Right atrium auricular region (tissue), 2 donors: ENCODE data around the gene HNRNPA1. TPM values are rescaled to one million over a fixed set of nuclear protein-coding genes. Genes with fewer than 3 reads are reported as not detected.

ENCODE experiments used
- DNase-seq: peaks from one replicate; pipeline ENCODE4 v3.0.0-alpha.2; 2019; ENCODE audit warnings: low spot score
- H3K27ac ChIP-seq, 2 donors: fragments of 200-600 bp; sonication (generic); 1 replicate in 1 of 2; 2 replicates in 1 of 2; pipeline ENCODE4 v1.5.1; 2016 to 2019
- H3K27me3 ChIP-seq, 2 donors: fragments of 200-600 bp; sonication (generic); one replicate each; pipeline versions ENCODE4 v1.5.1 to v1.6.0; 2017 to 2019
- H3K36me3 ChIP-seq: fragments of 200-600 bp; sonication (generic); one replicate; pipeline ENCODE4 v1.5.1; 2016
- H3K4me1 ChIP-seq, 2 donors: fragments of 200-600 bp; sonication (generic); one replicate each; pipeline versions ENCODE4 v1.5.1 to v1.6.0; 2017 to 2019
- H3K4me3 ChIP-seq, 2 donors: fragments of 200-600 bp; sonication (generic); 1 replicate in 1 of 2; 2 replicates in 1 of 2; pipeline ENCODE4 v1.5.1; 2017 to 2019; ENCODE audit warnings: mild to moderate bottlenecking in 1 of 2, moderate library complexity in 1 of 2
- H3K9me3 ChIP-seq, 2 donors: fragments of 200-600 bp; sonication (generic); one replicate each; pipeline ENCODE4 v1.5.1; 2019
- total RNA-seq, 2 donors: library from RNA; depleted of rRNA; stranded (reverse); fragments of >200 nt; gene quantifications; one replicate each; pipeline ENCODE4 v1.1.0, GENCODE V29; 2016
- TF ChIP-seq, protein P1 (sequence below), 2 donors: fragments of 200-600 bp; sonication (generic); IDR thresholded peaks; one replicate each; pipeline ENCODE4 v1.5.1; 2019; ENCODE audit warnings: antibody characterized with exemption in 2 of 2

Gene HNRNPA1
- total RNA-seq, 2 donors from 2014 or later = 237 to 404 TPM

DNA sequence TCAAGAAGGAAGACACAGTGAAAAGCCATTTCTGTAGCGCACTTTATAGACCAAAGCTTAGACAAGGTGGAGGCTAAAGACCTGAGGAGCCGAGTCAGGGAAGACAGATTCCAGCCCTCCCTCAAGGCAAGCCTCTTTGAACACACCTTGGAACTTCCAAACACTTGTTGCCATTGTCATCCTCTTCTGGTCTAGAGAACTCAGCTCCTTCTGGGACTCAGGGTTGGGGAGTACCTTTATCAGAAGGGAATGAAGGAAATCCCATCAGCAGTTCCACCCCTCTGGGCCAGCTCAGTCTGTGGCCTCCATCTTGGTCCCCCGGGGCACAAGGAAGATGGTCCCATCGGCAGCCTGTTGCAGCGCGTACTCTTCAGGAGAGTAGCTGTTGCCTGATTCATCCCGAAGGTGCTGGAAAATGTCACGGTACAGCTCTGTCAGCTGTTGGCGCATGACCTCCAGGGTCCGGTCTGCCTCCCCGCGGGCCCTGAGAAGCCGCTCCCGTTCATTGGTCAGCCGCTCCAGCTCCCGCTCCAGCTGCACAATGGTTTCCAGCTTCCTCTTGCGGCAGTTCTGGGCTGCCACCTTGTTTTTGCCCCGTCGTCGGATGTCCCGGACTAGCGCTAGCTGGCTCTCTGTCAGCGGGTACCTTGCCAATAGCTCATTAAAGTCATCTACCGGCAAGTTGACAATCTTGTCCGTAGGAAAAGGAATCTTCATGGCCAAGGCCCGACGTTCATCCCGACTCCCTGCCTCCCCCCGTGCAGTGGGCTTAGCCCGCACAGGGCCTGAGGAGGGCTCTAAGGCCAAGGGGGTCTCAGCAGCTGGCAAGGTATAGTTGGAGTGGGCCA, 11.8 kb downstream of the HNRNPA1 start:
- H3K27me3 ChIP-seq = no peaks in the 10 kb centered on the region
- no peak overlapping the region for H3K27ac ChIP-seq
- DNase-seq = no peak
- no peak overlapping the region for H3K4me3 ChIP-seq
- TF ChIP-seq, protein P1, sequence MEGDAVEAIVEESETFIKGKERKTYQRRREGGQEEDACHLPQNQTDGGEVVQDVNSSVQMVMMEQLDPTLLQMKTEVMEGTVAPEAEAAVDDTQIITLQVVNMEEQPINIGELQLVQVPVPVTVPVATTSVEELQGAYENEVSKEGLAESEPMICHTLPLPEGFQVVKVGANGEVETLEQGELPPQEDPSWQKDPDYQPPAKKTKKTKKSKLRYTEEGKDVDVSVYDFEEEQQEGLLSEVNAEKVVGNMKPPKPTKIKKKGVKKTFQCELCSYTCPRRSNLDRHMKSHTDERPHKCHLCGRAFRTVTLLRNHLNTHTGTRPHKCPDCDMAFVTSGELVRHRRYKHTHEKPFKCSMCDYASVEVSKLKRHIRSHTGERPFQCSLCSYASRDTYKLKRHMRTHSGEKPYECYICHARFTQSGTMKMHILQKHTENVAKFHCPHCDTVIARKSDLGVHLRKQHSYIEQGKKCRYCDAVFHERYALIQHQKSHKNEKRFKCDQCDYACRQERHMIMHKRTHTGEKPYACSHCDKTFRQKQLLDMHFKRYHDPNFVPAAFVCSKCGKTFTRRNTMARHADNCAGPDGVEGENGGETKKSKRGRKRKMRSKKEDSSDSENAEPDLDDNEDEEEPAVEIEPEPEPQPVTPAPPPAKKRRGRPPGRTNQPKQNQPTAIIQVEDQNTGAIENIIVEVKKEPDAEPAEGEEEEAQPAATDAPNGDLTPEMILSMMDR (IDR thresholded peaks at IDR 0.05) = no peak
- no peaks in the 10 kb centered on the region for H3K9me3 ChIP-seq
- peaks cover 0 to under 1% of the 10 kb centered on the region in 2 donors for H3K4me1 ChIP-seq
- H3K36me3 ChIP-seq = peaks cover 15% of the 10 kb centered on the region

DNA sequence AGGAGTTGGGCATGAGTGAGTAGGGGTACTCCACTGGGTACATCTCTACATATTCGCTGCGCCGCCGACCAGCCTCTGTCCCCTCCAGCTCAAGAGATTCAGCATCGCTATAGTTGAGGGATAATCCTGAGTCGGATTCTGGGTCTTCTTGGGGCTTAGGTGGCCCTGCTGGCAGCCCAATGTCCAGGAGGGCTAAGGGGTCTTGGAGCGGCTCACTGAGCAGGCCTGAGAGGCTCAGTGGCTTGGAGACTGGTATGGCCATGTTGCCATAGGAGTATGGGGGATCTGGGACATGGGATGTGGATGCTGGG, 12.4 kb downstream of the HNRNPA1 start:
- H3K27ac ChIP-seq = no peak overlapping the region
- peaks cover 9% of the 10 kb centered on the region for H3K36me3 ChIP-seq
- no peak for DNase-seq
- no peaks in the 10 kb centered on the region for H3K9me3 ChIP-seq
- H3K4me3 ChIP-seq = no peak overlapping the region
- TF ChIP-seq, protein P1 (IDR thresholded peaks at IDR 0.05) = no peak
- no peaks in the 10 kb centered on the region for H3K27me3 ChIP-seq
- H3K4me1 ChIP-seq = no peaks in the 10 kb centered on the region

DNA sequence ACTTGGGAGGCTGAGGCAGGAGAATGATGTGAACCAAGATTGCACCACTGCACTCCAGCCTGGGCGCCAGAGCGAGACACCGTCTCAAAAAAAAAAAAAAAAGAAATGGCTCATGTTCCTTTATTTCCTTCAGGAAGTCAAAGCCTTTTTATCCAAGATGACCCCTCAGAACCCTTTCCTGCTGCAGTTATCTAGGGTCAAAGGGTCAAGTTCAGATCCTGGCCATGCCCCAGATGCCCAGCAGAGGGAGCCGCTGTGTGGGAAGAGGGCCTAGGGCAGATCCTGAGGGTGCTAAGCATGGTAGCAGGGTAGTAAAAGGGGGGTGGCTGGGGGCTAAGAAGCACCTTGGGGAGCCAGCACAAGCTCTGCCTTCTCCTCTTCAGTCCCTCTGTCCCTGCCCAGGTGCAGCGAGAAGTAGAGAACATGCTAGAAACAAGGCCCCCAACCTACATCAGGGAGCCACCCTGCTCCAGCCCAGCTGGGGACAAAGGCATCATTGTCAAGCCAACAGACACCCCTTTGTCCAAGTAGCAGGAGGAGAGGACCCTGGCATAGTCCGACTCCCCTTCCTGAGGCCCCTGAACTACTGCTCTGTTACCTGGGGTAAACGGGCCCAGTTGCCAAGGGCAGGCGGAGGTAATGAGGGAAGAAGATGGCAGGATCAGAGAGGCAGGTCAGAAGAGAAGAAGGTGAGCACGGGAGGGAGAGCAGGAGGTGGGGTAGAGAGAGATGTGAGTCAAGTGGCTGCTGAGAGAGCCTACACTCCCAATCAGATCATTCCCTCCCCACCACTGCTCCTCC, 13.8 kb downstream of the HNRNPA1 start:
- no peak overlapping the region for H3K27ac ChIP-seq
- H3K4me1 ChIP-seq = no peaks in the 10 kb centered on the region
- DNase-seq = no peak
- TF ChIP-seq, protein P1 (IDR thresholded peaks at IDR 0.05) = peak; percentile 48 to 67
- no peaks in the 10 kb centered on the region for H3K9me3 ChIP-seq
- no peaks in the 10 kb centered on the region for H3K27me3 ChIP-seq
- H3K4me3 ChIP-seq = no peak overlapping the region
- no peaks in the 10 kb centered on the region for H3K36me3 ChIP-seq

DNA sequence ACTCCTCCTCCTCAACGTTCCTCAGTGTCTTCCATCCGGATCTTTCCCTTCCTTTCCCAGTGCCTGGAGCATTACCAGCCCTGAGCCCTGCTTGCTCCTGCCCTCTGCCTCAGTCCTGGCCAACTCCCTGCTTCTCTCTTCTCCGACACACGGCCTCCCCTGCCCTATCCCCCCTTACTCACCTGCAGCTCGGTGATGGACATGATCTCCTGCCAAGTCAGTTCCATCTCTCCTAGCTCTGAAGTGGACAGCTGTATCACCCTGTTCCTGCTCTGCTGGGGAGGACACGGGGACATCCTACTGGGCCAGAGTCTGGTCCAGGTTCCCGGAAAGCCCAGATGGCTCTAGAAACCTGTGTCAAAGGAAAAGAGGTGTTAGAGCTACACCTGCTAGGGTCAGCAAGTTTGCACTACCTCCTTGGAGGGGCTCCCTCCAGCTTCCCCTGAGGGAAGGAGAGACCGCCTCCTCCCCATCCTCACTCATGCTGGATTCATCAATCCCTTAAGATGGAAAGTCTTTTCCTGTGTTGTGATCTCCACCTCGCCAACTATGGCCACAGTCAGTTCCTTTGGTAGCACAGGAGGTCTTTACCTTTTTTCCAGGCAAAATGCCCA, 14.5 kb downstream of the HNRNPA1 start:
- TF ChIP-seq, protein P1 (IDR thresholded peaks at IDR 0.05) = no peak
- Histone ChIP-seq H3K4me3 (no peak overlapping the region), H3K4me1 (no peaks in the 10 kb centered on the region), H3K36me3 (no peaks in the 10 kb centered on the region), H3K9me3 (no peaks in the 10 kb centered on the region), H3K27ac (no peak overlapping the region), H3K27me3 (no peaks in the 10 kb centered on the region)
- DNase-seq = no peak

DNA sequence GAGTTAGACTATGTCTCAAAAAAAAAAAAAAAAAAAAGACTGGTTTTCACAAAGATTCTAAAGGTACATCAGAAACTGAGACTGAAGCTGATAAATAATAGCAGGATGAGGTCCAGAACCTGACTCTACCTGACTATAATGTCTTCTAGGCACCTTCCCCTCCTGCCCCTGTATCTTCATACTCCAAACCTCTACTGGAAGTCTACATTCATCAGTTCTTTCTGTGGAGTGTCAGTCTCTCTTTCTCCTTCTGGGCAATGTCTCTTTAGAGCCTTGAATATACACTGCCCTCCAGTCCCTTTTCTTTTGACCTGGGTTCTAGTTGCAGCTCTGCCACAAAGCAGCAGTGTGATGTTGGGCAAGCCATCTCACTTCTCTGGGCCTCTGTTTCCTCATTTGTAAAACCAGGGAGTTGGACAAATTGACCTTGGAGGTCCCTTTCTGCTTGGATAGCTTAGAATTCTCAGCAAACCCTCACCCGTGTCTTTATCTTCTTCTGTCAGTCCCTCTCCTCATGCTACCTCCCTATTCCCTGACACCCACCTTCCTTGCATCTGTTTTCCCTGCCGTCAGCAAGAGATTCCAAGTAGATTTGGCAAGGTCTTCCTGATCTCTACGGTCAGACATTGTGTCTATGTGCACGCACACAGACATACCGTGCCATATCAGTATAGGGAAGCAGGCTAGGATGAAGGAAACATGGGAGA, 16.0 kb downstream of the HNRNPA1 start:
- Histone ChIP-seq H3K27me3 (no peaks in the 10 kb centered on the region), H3K4me3 (no peak overlapping the region)
- TF ChIP-seq, protein P1 (IDR thresholded peaks at IDR 0.05) = no peak

More for the DNA sequence above, 16.0 kb downstream of the HNRNPA1 start:
- peaks cover 0 to 11% of the 10 kb centered on the region in 2 donors for H3K4me1 ChIP-seq
- no peaks in the 10 kb centered on the region for H3K36me3 ChIP-seq
- peak; percentile 23 for DNase-seq
- H3K9me3 ChIP-seq = no peaks in the 10 kb centered on the region
- H3K27ac ChIP-seq = no peak overlapping the region
